ENCODE results near the gene JPH2.

JPH2 gene

DNA sequence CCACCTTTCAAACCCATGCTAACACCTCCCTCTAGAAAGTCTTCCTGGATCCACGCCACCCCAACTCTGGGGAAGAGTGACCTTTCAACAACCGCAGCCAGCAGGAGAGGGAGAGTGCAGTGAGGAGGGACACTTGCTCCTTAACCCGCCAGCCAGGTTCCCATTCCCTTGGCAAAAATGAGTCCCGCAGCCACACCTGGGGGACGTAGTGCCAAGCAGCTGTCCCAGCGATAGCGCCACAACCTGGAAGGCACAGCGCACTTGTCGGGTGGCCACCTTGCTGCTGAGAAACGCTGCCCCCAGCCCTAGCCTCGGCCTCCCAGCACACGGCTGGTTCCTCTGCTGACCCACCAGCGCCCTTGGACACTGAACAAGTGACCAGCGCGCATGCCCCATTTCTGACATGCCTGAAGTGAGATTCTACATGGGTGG, 119.3 kb downstream of the JPH2 start:
- Histone ChIP-seq H3K4me1 (ENCODE audit: low read length) (peaks cover 42% of the 10 kb centered on the region), H3K4me3 (ENCODE audit: low read length) (peak overlapping the region; percentile 64; the same call in 1 of the 2 replicates), H3K4me2 (ENCODE audit: low read depth, low read length) (peak overlapping the region; percentile 100), H3K79me2 (ENCODE audit: low read length) (0 out of 2 replicates have a peak, but pooled peaks cover 3% of the 10 kb centered on the region), H4K20me1 (ENCODE audit: insufficient read depth, low read length) (no peaks in the 10 kb centered on the region), H3F3A (ENCODE audit: insufficient read depth, low read length) (peaks cover 34% of the 10 kb centered on the region), H3K9ac (ENCODE audit: low read length) (peak overlapping the region; percentile 100), H2AFZ (ENCODE audit: low read length) (no peak overlapping the region), H3K9me2 (replicated peaks; ENCODE audit: insufficient read depth, low read length) (no peaks in the 10 kb centered on the region), H3K36me3 (replicated peaks; ENCODE audit: insufficient read depth, low read length) (no peaks in the 10 kb centered on the region), H3K9me3 (replicated peaks; ENCODE audit: insufficient read depth, low read length) (no peaks in the 10 kb centered on the region), H3K27me3 (replicated peaks; ENCODE audit: insufficient read depth, low read length) (no peaks in the 10 kb centered on the region), H3K27ac (ENCODE audit: low read length) (peak overlapping the region; percentile 99)
- no peak for DNase-seq
- TF ChIP-seq EZH2phosphoT487 (IDR thresholded peaks at IDR 0.05; ENCODE audit: low read length) (no peak), CTCF (IDR thresholded peaks at IDR 0.05; ENCODE audit: low read length) (no peak), EZH2 (optimal IDR thresholded peaks at IDR 0.05; ENCODE audit: low read depth, low read length) (no peak)

- Histone ChIP-seq H2AFZ (ENCODE audit: low read length) (no peak overlapping the region), H3K27ac (ENCODE audit: low read length) (peak overlapping the region; percentile 99), H4K20me1 (ENCODE audit: insufficient read depth, low read length) (no peaks in the 10 kb centered on the region), H3F3A (ENCODE audit: insufficient read depth, low read length) (peaks cover 34% of the 10 kb centered on the region), H3K36me3 (replicated peaks; ENCODE audit: insufficient read depth, low read length) (no peaks in the 10 kb centered on the region), H3K4me1 (ENCODE audit: low read length) (peaks cover 42% of the 10 kb centered on the region), H3K27me3 (replicated peaks; ENCODE audit: insufficient read depth, low read length) (no peaks in the 10 kb centered on the region), H3K4me2 (ENCODE audit: low read depth, low read length) (no peak overlapping the region), H3K9me2 (replicated peaks; ENCODE audit: insufficient read depth, low read length) (no peaks in the 10 kb centered on the region), H3K79me2 (ENCODE audit: low read length) (0 out of 2 replicates have a peak, but pooled peaks cover 3% of the 10 kb centered on the region), H3K9ac (ENCODE audit: low read length) (peak overlapping the region; percentile 100; the same call in 1 of the 2 replicates), H3K4me3 (ENCODE audit: low read length) (no peak overlapping the region), H3K9me3 (replicated peaks; ENCODE audit: insufficient read depth, low read length) (no peaks in the 10 kb centered on the region)
- TF ChIP-seq EZH2 (optimal IDR thresholded peaks at IDR 0.05; ENCODE audit: low read depth, low read length): no peak
- no peak for TF ChIP-seq EZH2phosphoT487 (IDR thresholded peaks at IDR 0.05; ENCODE audit: low read length)
- TF ChIP-seq CTCF (IDR thresholded peaks at IDR 0.05; ENCODE audit: low read length): no peak
- no peak for DNase-seq
These were observed 120.1 kb downstream of the JPH2 start for GRCh38 chr20:44066645-44067606.

DNA sequence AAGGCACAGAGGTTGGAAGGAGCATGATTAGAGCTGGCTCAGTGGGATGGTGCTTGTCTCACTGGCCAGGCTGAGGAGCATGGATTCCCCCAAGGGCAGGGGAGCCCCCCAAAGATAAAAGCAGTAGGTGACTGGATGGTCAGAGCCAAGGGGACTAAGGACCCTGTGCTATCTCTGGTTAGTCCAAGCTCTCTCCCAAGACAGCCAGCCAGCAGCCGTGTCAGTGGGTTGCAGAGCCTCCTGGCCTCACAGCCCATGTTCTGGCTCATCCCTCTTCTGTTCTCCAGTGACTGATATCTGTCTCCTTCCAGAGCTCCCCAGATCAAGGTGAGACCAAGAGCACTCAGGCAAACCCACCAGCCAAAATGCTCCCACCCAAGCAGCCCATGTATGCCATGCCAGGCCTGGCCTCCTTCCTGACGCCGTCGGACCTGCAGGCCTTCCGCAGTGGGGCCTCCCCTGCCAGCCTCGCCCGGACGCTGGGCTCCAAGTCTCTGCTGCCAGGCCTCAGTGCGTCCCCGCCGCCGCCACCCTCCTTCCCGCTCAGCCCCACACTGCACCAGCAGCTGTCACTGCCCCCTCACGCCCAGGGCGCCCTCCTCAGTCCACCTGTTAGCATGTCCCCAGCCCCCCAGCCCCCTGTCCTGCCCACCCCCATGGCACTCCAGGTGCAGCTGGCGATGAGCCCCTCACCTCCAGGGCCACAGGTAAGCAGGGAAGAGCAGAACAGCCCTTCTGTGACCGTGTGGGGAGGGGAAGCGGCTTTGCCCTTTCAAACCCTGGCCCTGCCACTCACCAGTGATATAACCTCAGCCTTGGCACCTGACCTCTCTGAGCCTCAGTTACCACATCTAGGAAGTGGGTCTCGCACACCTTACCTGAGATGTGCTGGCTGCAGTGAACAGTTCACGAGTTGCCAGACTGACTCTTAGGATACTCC, 121.3 kb downstream of the JPH2 start:
- no peaks in the 10 kb centered on the region for H3K9me3 ChIP-seq (replicated peaks; ENCODE audit: insufficient read depth, low read length)
- DNase-seq: no peak
- TF ChIP-seq EZH2 (optimal IDR thresholded peaks at IDR 0.05; ENCODE audit: low read depth, low read length) (no peak), CTCF (IDR thresholded peaks at IDR 0.05; ENCODE audit: low read length) (no peak), EZH2phosphoT487 (IDR thresholded peaks at IDR 0.05; ENCODE audit: low read length) (no peak)
- H3K27ac ChIP-seq (ENCODE audit: low read length): no peak overlapping the region
- no peaks in the 10 kb centered on the region for H3K9me2 ChIP-seq (replicated peaks; ENCODE audit: insufficient read depth, low read length)
- no peaks in the 10 kb centered on the region for H3K27me3 ChIP-seq (replicated peaks; ENCODE audit: insufficient read depth, low read length)
- H3K4me1 ChIP-seq (ENCODE audit: low read length): peaks cover 32% of the 10 kb centered on the region
- H2AFZ ChIP-seq (ENCODE audit: low read length): no peak overlapping the region
- peaks cover 32% of the 10 kb centered on the region for H3F3A ChIP-seq (ENCODE audit: insufficient read depth, low read length)
- H3K4me3 ChIP-seq (ENCODE audit: low read length): no peak overlapping the region
- no peak overlapping the region for H3K9ac ChIP-seq (ENCODE audit: low read length)
- 0 out of 2 replicates have a peak, but pooled peaks cover 3% of the 10 kb centered on the region for H3K79me2 ChIP-seq (ENCODE audit: low read length)
- H3K4me2 ChIP-seq (ENCODE audit: low read depth, low read length): no peak overlapping the region
- H3K36me3 ChIP-seq (replicated peaks; ENCODE audit: insufficient read depth, low read length): no peaks in the 10 kb centered on the region
- H4K20me1 ChIP-seq (ENCODE audit: insufficient read depth, low read length): no peaks in the 10 kb centered on the region
